HAP-1 (cell line): ENCODE data around the gene CCDC149.

Experiments
- DNase-seq, 2 experiments: peaks; one replicate each; pipeline ENCODE4 v3.0.0-alpha.2; 2016 to 2020; ENCODE audit warnings: low spot score in 2 of 2
- H3K27me3 ChIP-seq: fragments of 250-450 bp; sonication (Bioruptor Pico); 2 replicates; pipeline ENCODE4 v1.5.1; 2020; ENCODE audit warnings: low read depth, mild to moderate bottlenecking, moderate library complexity
- H3K36me3 ChIP-seq: fragments of 250-450 bp; sonication (Bioruptor Pico); replicated peaks from 2 replicates; pipeline ENCODE4 v1.5.1; 2020; ENCODE audit warnings: mild to moderate bottlenecking
- H3K4me1 ChIP-seq: fragments of 250-450 bp; sonication (Bioruptor Pico); 2 replicates; pipeline ENCODE4 v1.5.1; 2020; ENCODE audit warnings: mild to moderate bottlenecking
- H3K4me3 ChIP-seq: fragments of 250-450 bp; sonication (Bioruptor Pico); 2 replicates; pipeline ENCODE4 v1.5.1; 2020; ENCODE audit warnings: mild to moderate bottlenecking, moderate library complexity
- H3K9me3 ChIP-seq: fragments of 250-450 bp; sonication (Bioruptor Pico); 2 replicates; pipeline ENCODE4 v1.5.1; 2020; ENCODE audit warnings: mild to moderate bottlenecking, moderate library complexity
- in situ Hi-C: fragments of 300-500 bp; cut with MboI; formaldehyde crosslinking; loops from 3 replicates; pipeline ENCODE4 v1.14.3; 2020; ENCODE audit warnings: low sequenced_read_pairs, inconsistent platforms, mixed read lengths

The CCDC149 gene

GRCh38 chr4:24837781-24838180 lies 75.1 kb downstream of the CCDC149 start:
- Histone ChIP-seq H3K4me3 (no peak overlapping the region), H3K4me1 (no peaks in the 10 kb centered on the region)

GRCh38 chr4:24837336-24837735 lies 75.5 kb downstream of the CCDC149 start:
- H3K36me3 ChIP-seq, result no peaks in the 10 kb centered on the region
- no peaks in the 10 kb centered on the region for H3K27me3 ChIP-seq
- H3K4me1 ChIP-seq, result no peaks in the 10 kb centered on the region
- H3K4me3 ChIP-seq, result no peak overlapping the region
- in situ Hi-C loops, result no loop called here
- DNase-seq, result no peak
- H3K9me3 ChIP-seq, result no peaks in the 10 kb centered on the region

More at GRCh38 chr4:24837781-24838180, 75.1 kb downstream of the CCDC149 start:
- H3K9me3 ChIP-seq, result no peaks in the 10 kb centered on the region
- in situ Hi-C loops, result no loop called here
- no peak for DNase-seq
- H3K36me3 ChIP-seq, result no peaks in the 10 kb centered on the region
- H3K27me3 ChIP-seq, result no peaks in the 10 kb centered on the region

- no peaks in the 10 kb centered on the region for H3K36me3 ChIP-seq
- in situ Hi-C loops, result no loop called here
Observed at GRCh38 chr4:24836661-24837242, 76.1 kb downstream of the CCDC149 start.

GRCh38 chr4:24835696-24836095 lies 77.1 kb downstream of the CCDC149 start:
- in situ Hi-C loops, result no loop called here
- H3K27me3 ChIP-seq, result no peaks in the 10 kb centered on the region
- H3K4me1 ChIP-seq, result no peaks in the 10 kb centered on the region
- H3K4me3 ChIP-seq, result no peak overlapping the region
- no peaks in the 10 kb centered on the region for H3K36me3 ChIP-seq
- no peak for DNase-seq
- no peaks in the 10 kb centered on the region for H3K9me3 ChIP-seq

More at GRCh38 chr4:24836661-24837242, 76.1 kb downstream of the CCDC149 start:
- H3K27me3 ChIP-seq, result no peaks in the 10 kb centered on the region
- no peak for DNase-seq
- H3K9me3 ChIP-seq, result no peaks in the 10 kb centered on the region
- H3K4me1 ChIP-seq, result no peaks in the 10 kb centered on the region
- H3K4me3 ChIP-seq, result no peak overlapping the region

DNA sequence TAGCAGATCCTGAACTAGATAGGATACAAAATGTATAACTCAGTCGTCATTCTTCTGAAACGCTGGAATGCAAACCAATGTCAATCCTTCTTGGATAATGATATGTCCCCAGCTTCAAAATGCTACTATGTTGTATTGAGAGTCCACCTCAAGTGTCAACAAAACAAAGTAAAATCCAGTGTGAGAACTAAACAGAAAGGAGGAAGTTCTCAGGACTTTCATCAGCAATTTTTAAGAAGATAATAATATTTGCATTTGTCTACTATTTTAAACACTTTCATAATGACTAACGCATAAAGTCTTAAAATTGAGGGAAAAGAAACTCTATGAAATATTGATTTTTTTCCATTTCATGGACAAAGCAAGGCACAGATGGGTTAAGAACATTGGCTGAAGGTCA lies 81.2 kb downstream of the CCDC149 start:
- DNase-seq, result no peak
- H3K4me3 ChIP-seq, result no peak overlapping the region
- in situ Hi-C loops, result no loop called here
- H3K4me1 ChIP-seq, result no peaks in the 10 kb centered on the region
- H3K27me3 ChIP-seq, result no peaks in the 10 kb centered on the region
- H3K9me3 ChIP-seq, result no peaks in the 10 kb centered on the region
- no peaks in the 10 kb centered on the region for H3K36me3 ChIP-seq

- DNase-seq, result no peak
- Histone ChIP-seq H3K27me3 (no peaks in the 10 kb centered on the region), H3K4me1 (no peaks in the 10 kb centered on the region), H3K9me3 (no peaks in the 10 kb centered on the region), H3K4me3 (no peak overlapping the region), H3K36me3 (no peaks in the 10 kb centered on the region)
- in situ Hi-C loops, result no loop called here
Observed at GRCh38 chr4:24824720-24825119, 88.1 kb downstream of the CCDC149 start.

DNA sequence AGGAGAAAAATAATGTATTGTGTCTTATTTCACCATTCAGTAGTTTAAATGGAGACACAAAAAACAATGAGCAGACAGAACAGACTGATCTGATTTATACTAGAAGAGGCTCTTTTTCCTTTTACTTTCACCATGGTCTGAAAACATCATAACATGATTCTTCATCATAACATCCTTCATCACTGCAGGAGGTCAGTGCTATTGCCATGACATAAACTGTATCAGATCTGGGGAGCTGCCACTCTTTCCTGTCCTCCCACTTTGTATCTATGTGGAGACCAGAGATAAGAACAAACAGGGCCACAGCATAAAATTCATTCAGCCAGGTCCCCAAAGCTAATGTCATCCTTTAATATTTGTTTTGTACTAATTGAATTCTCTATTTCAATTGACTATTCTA lies 92.3 kb downstream of the CCDC149 start:
- no peak overlapping the region for H3K4me3 ChIP-seq
- no peaks in the 10 kb centered on the region for H3K4me1 ChIP-seq
- DNase-seq, result no peak
- no peaks in the 10 kb centered on the region for H3K36me3 ChIP-seq
- no peaks in the 10 kb centered on the region for H3K9me3 ChIP-seq
- in situ Hi-C loops, result no loop called here
- no peaks in the 10 kb centered on the region for H3K27me3 ChIP-seq

- in situ Hi-C loops, result no loop called here
- no peaks in the 10 kb centered on the region for H3K36me3 ChIP-seq
Observed at GRCh38 chr4:24816797-24817196, 96.0 kb downstream of the CCDC149 start.

DNA sequence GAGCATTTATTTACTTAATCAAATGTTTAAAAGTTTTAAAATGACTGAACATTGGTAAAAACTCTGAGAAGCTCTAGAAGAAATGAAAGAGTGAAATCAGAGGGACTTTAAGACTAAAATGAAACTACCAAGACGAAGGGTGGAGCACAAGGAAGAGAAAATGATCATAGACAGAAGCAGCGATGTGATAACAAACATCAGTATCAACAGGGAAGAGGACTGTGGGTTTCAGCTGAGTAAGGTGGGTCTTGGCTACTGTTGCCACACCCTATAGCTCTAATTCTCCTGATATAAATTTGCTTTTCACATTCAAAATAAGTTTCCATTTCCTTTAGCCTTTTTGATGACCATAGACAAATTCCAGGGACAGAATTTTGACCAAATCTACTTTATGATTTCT lies 99.1 kb downstream of the CCDC149 start:
- in situ Hi-C loops, result no loop called here
- no peak overlapping the region for H3K4me3 ChIP-seq
- H3K27me3 ChIP-seq, result no peaks in the 10 kb centered on the region
- no peaks in the 10 kb centered on the region for H3K4me1 ChIP-seq
- no peaks in the 10 kb centered on the region for H3K9me3 ChIP-seq
- DNase-seq, result no peak
- H3K36me3 ChIP-seq, result no peaks in the 10 kb centered on the region

More at GRCh38 chr4:24816797-24817196, 96.0 kb downstream of the CCDC149 start:
- no peaks in the 10 kb centered on the region for H3K4me1 ChIP-seq
- no peaks in the 10 kb centered on the region for H3K27me3 ChIP-seq
- H3K4me3 ChIP-seq, result no peak overlapping the region
- DNase-seq, result no peak
- H3K9me3 ChIP-seq, result no peaks in the 10 kb centered on the region

GRCh38 chr4:24810871-24811631 lies 101.8 kb downstream of the CCDC149 start:
- H3K27me3 ChIP-seq, result no peaks in the 10 kb centered on the region
- H3K4me1 ChIP-seq, result no peaks in the 10 kb centered on the region
- H3K9me3 ChIP-seq, result no peaks in the 10 kb centered on the region
- H3K36me3 ChIP-seq, result no peaks in the 10 kb centered on the region
- DNase-seq, result no peak
- in situ Hi-C loops, result no loop called here
- H3K4me3 ChIP-seq, result no peak overlapping the region

GRCh38 chr4:24809815-24810405 lies 102.9 kb downstream of the CCDC149 start:
- no peaks in the 10 kb centered on the region for H3K36me3 ChIP-seq
- no peak overlapping the region for H3K4me3 ChIP-seq
- in situ Hi-C loops, result no loop called here
- H3K27me3 ChIP-seq, result no peaks in the 10 kb centered on the region
- no peak for DNase-seq
- H3K4me1 ChIP-seq, result no peaks in the 10 kb centered on the region
- no peaks in the 10 kb centered on the region for H3K9me3 ChIP-seq

- DNase-seq, result no peak
- no peaks in the 10 kb centered on the region for H3K9me3 ChIP-seq
- H3K27me3 ChIP-seq, result no peaks in the 10 kb centered on the region
- H3K4me3 ChIP-seq, result no peak overlapping the region
- in situ Hi-C loops, result no loop called here
- no peaks in the 10 kb centered on the region for H3K4me1 ChIP-seq
- H3K36me3 ChIP-seq, result no peaks in the 10 kb centered on the region
Observed at GRCh38 chr4:24809376-24809775, 103.5 kb downstream of the CCDC149 start.

DNA sequence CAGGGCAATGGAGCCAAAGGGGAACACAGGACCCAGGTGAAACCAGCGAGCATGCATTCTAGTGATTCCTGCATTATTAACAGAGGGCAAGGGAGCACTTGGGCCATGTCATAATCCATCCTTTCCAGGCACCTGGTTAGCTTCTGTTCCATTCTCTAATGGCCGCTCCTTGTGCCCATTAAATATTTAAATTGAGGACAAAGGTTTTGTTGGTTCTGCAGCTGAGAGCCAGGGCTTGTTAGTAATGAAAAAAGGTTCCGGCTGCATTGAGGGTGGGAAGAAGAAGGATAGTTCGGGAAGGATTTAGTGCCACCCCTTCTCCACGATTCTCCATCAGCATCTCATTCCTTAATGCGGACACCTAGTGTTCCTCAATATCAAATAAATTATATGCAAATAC lies 103.9 kb downstream of the CCDC149 start:
- in situ Hi-C loops, result no loop called here
- H3K27me3 ChIP-seq, result no peaks in the 10 kb centered on the region
- no peaks in the 10 kb centered on the region for H3K4me1 ChIP-seq
- H3K36me3 ChIP-seq, result no peaks in the 10 kb centered on the region
- H3K9me3 ChIP-seq, result no peaks in the 10 kb centered on the region
- DNase-seq, result no peak
- H3K4me3 ChIP-seq, result no peak overlapping the region

GRCh38 chr4:24808261-24808660 lies 104.6 kb downstream of the CCDC149 start:
- H3K4me3 ChIP-seq, result no peak overlapping the region
- no peaks in the 10 kb centered on the region for H3K4me1 ChIP-seq
- in situ Hi-C loops, result no loop called here
- H3K36me3 ChIP-seq, result no peaks in the 10 kb centered on the region
- DNase-seq, result no peak
- H3K9me3 ChIP-seq, result no peaks in the 10 kb centered on the region
- H3K27me3 ChIP-seq, result no peaks in the 10 kb centered on the region
